ENCODE results near the gene S1PR5. TPM values are rescaled to one million over a fixed set of nuclear protein-coding genes. Genes with fewer than 3 reads are reported as not detected.

Gene S1PR5
- total RNA-seq, 1 experiment from 2014 or later, result 0.41 TPM

DNA sequence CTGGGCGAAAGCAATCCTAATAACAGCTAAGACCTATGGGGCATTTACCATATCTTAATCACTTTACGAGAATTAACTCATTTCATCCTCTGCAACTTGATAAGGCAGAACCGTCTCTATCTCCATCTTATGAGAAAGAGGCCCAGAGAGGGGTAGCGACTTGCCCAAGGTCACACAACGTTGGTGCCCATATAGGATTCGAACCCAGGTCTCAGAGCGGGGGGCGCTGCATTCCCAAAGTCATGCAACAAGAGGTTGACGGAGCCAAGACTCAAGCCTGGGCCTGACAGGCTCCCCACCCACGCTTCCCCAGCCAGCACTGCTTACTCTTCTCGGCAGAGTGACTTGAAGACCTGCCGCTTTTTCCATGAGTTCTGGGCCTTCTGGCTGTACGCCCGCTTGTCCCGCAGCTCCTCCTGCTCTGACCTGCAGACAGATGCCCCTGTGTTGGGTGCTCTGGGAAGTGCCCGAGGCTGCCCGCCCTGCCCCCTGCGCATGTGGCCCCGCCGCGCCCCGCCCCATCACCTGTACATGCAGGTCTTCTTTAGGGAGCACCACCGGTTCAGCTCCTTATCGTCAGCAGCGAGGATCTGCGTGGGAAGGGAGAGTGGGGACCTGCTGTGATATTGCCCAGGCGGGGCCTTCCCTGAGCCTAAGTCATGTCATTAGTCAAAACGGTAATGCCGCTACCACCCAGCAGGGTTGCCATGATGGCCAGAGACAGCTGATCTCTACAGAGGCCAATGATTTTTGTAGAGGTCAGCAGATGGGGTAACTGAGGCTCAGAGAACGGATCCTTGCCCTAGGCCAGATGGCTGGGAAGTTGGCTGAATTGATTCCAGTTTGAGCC lies 37.7 kb upstream of the S1PR5 start:
- no TSS peak for BruUV-seq (replicated peaks)
- CTCF ChIA-PET, result no interaction called here
- no peaks in the 10 kb centered on the region for H3K9me3 ChIP-seq (ENCODE audit: low read depth, low read length, poor library complexity, severe bottlenecking)
- DNase-seq (ENCODE audit: low spot score), result no peak
- POLR2A ChIA-PET (ENCODE audit: low non-redundant PET), result no interaction called here
- H3K4me1 ChIP-seq (ENCODE audit: insufficient read depth, low read length, poor library complexity, severe bottlenecking), result no peaks in the 10 kb centered on the region
- H3K36me3 ChIP-seq (ENCODE audit: insufficient read depth, low read length, poor library complexity, severe bottlenecking), result peaks cover 86% of the 10 kb centered on the region
- TF ChIP-seq, protein P1, sequence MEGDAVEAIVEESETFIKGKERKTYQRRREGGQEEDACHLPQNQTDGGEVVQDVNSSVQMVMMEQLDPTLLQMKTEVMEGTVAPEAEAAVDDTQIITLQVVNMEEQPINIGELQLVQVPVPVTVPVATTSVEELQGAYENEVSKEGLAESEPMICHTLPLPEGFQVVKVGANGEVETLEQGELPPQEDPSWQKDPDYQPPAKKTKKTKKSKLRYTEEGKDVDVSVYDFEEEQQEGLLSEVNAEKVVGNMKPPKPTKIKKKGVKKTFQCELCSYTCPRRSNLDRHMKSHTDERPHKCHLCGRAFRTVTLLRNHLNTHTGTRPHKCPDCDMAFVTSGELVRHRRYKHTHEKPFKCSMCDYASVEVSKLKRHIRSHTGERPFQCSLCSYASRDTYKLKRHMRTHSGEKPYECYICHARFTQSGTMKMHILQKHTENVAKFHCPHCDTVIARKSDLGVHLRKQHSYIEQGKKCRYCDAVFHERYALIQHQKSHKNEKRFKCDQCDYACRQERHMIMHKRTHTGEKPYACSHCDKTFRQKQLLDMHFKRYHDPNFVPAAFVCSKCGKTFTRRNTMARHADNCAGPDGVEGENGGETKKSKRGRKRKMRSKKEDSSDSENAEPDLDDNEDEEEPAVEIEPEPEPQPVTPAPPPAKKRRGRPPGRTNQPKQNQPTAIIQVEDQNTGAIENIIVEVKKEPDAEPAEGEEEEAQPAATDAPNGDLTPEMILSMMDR (conservative IDR thresholded peaks at IDR 0.05; ENCODE audit: low read depth, low read length), result no peak
- no peak for TF ChIP-seq EZH2 (IDR thresholded peaks at IDR 0.05; ENCODE audit: borderline replicate concordance, low read depth, low read length, poor library complexity, severe bottlenecking)
- intact Hi-C loops (cut with micrococcal nuclease; ENCODE audit: unreplicated experiment), result no loop called here
- H3K27ac ChIP-seq (ENCODE audit: low read depth, low read length, poor library complexity, severe bottlenecking), result no peak overlapping the region
- H3K27me3 ChIP-seq (replicated peaks; ENCODE audit: insufficient read depth, low read depth, low read length, poor library complexity), result no peaks in the 10 kb centered on the region
- no peak overlapping the region for H3K4me3 ChIP-seq (ENCODE audit: low read depth, low read length, poor library complexity, severe bottlenecking)

DNA sequence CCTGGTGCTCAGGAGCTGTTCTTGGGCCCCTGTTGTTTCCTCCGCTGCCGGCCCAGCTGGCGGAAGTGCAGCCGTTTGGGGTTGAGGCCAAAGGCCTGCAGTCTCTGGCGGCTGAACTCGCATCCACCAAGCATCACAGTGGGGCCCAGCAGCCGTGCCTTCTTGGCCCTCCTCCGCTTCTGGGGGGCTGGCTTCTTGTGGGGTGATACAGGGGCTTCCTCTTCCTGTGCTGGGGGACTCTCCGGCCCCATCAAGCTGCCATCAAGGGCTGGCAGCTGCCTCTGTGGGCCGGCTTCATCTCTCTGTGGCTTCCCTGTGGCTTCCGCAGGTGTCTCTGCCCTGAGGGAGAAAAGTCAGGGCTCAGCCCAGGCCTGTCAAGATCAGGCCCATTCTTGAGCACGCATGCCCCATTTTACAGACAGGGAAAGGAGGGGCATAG lies 36.7 kb upstream of the S1PR5 start:
- POLR2A ChIA-PET (ENCODE audit: low non-redundant PET), result no interaction called here

DNA sequence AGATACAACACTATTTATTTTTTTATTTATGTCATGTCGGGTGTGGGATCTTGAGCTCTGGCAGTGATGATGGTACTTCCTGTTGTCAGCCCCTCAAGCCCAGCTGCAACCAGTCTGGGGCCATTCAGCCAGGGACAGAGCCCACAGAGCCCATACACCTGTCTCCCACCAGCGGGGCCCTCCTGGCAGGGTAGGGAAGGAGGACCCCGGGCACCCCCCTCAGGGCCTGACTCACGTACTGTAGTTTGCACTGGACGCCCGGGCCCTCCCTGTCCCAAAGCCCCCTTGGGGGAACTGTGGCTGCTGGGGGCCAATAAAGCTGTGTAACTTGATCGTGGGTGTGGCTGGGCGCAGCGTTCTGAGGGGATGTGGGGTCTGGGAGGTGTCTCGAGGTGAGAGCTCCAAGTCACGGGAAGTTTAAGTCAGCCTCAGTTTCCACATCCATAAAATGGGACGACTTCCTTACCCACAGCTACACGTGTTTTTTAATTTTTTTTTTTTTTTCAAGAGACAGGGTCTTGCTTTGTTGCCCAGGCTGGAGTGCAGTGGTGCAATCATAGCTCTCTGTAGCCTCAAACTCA lies 35.9 kb upstream of the S1PR5 start:
- intact Hi-C loops (cut with micrococcal nuclease; ENCODE audit: unreplicated experiment), result no loop called here
- no peaks in the 10 kb centered on the region for H3K27me3 ChIP-seq (replicated peaks; ENCODE audit: insufficient read depth, low read depth, low read length, poor library complexity)
- DNase-seq (ENCODE audit: low spot score), result no peak
- no peaks in the 10 kb centered on the region for H3K9me3 ChIP-seq (ENCODE audit: low read depth, low read length, poor library complexity, severe bottlenecking)
- H3K4me1 ChIP-seq (ENCODE audit: insufficient read depth, low read length, poor library complexity, severe bottlenecking), result no peaks in the 10 kb centered on the region
- no peak overlapping the region for H3K27ac ChIP-seq (ENCODE audit: low read depth, low read length, poor library complexity, severe bottlenecking)
- H3K4me3 ChIP-seq (ENCODE audit: low read depth, low read length, poor library complexity, severe bottlenecking), result no peak overlapping the region
- POLR2A ChIA-PET (ENCODE audit: low non-redundant PET), result no interaction called here
- peaks cover 77% of the 10 kb centered on the region for H3K36me3 ChIP-seq (ENCODE audit: insufficient read depth, low read length, poor library complexity, severe bottlenecking)
- TF ChIP-seq EZH2 (IDR thresholded peaks at IDR 0.05; ENCODE audit: borderline replicate concordance, low read depth, low read length, poor library complexity, severe bottlenecking), result no peak
- TF ChIP-seq, protein P1 (conservative IDR thresholded peaks at IDR 0.05; ENCODE audit: low read depth, low read length), result no peak
- TSS peak; percentile 86 for BruUV-seq (replicated peaks)
- CTCF ChIA-PET, result interaction anchor here (0.6 to 0.7 kb wide), 2 partner anchors 125 to 312 kb away, joined by 3 to 13 read pairs; no protein-coding TSS in a partner anchor

More for the DNA sequence above, 36.7 kb upstream of the S1PR5 start:
- TF ChIP-seq, protein P1 (conservative IDR thresholded peaks at IDR 0.05; ENCODE audit: low read depth, low read length), result no peak
- TF ChIP-seq EZH2 (IDR thresholded peaks at IDR 0.05; ENCODE audit: borderline replicate concordance, low read depth, low read length, poor library complexity, severe bottlenecking), result no peak
- Histone ChIP-seq H3K36me3 (ENCODE audit: insufficient read depth, low read length, poor library complexity, severe bottlenecking) (peaks cover 80% of the 10 kb centered on the region), H3K9me3 (ENCODE audit: low read depth, low read length, poor library complexity, severe bottlenecking) (no peaks in the 10 kb centered on the region), H3K4me3 (ENCODE audit: low read depth, low read length, poor library complexity, severe bottlenecking) (no peak overlapping the region), H3K4me1 (ENCODE audit: insufficient read depth, low read length, poor library complexity, severe bottlenecking) (no peaks in the 10 kb centered on the region), H3K27ac (ENCODE audit: low read depth, low read length, poor library complexity, severe bottlenecking) (no peak overlapping the region), H3K27me3 (replicated peaks; ENCODE audit: insufficient read depth, low read depth, low read length, poor library complexity) (no peaks in the 10 kb centered on the region)
- no TSS peak for BruUV-seq (replicated peaks)
- intact Hi-C loops (cut with micrococcal nuclease; ENCODE audit: unreplicated experiment), result no loop called here
- no peak for DNase-seq (ENCODE audit: low spot score)
- CTCF ChIA-PET, result no interaction called here

All from A673 (cell line).